Fibroblast of lung (primary cell): ENCODE measurements around the gene NIT2. TPM values are rescaled to one million over a fixed set of nuclear protein-coding genes. Genes with fewer than 3 reads are reported as not detected.
"Not testable (repeated sequence)": the region's sequence is repeated elsewhere in the genome, so short reads cannot be mapped to it uniquely, and the experiment has no call there.

Experiments
- DNase-seq, 2 donors: peaks; one replicate each; pipeline versions ENCODE4 v3.0.0 to v3.0.0-alpha.2; 2010; ENCODE audit warnings: low read depth in 2 of 2
- H2AFZ ChIP-seq: 2 replicates; pipeline ENCODE4 v1.5.1; 2012; ENCODE audit warnings: low read length, control low read depth, inconsistent platforms
- H3K27ac ChIP-seq: 2 replicates; pipeline ENCODE4 v1.5.1; 2011; ENCODE audit warnings: low read length, control low read depth; ENCODE audit not compliant: insufficient read depth
- H3K27me3 ChIP-seq: 2 replicates; pipeline ENCODE4 v1.5.1; 2011; ENCODE audit warnings: mild to moderate bottlenecking, low read length; ENCODE audit not compliant: control insufficient read depth, insufficient read depth
- H3K36me3 ChIP-seq: 2 replicates; pipeline ENCODE4 v1.5.1; 2011; ENCODE audit warnings: low read length; ENCODE audit not compliant: control insufficient read depth, insufficient read depth
- H3K4me1 ChIP-seq: 2 replicates; pipeline ENCODE4 v1.5.1; 2011; ENCODE audit warnings: low read length; ENCODE audit not compliant: control insufficient read depth, insufficient read depth; ENCODE audit errors: extremely low read depth
- H3K4me2 ChIP-seq: 2 replicates; pipeline ENCODE4 v1.5.1; 2011; ENCODE audit warnings: low read length, control low read depth; ENCODE audit not compliant: insufficient read depth; ENCODE audit errors: extremely low read depth
- H3K4me3 ChIP-seq, 4 experiments: fragments of 200-600 bp in 1 of 4; sonication (generic) in 1 of 4; replicated peaks in 1 of 4; 2 replicates each; pipeline ENCODE4 v1.5.1; 2011 to 2016; ENCODE audit warnings: low read length in 4 of 4, low read depth in 3 of 4, mild to moderate bottlenecking in 3 of 4, control low read depth in 2 of 4, inconsistent platforms in 1 of 4, mixed read lengths in 1 of 4; ENCODE audit not compliant: insufficient read depth in 1 of 4; ENCODE audit errors: control extremely low read depth in 1 of 4
- H3K79me2 ChIP-seq: 2 replicates; pipeline ENCODE4 v1.5.1; 2012; ENCODE audit warnings: mild to moderate bottlenecking, low read length, inconsistent platforms; ENCODE audit not compliant: control insufficient read depth, insufficient read depth
- H3K9ac ChIP-seq: 2 replicates; pipeline ENCODE4 v1.5.1; 2011; ENCODE audit warnings: mild to moderate bottlenecking, low read length, control low read depth; ENCODE audit not compliant: insufficient read depth
- H3K9me3 ChIP-seq: 2 replicates; pipeline ENCODE4 v1.5.1; 2012; ENCODE audit warnings: low read depth, low read length; ENCODE audit not compliant: control insufficient read depth, insufficient read depth
- H4K20me1 ChIP-seq: 2 replicates; pipeline ENCODE4 v1.5.1; 2011; ENCODE audit warnings: low read length; ENCODE audit not compliant: control insufficient read depth, insufficient read depth; ENCODE audit errors: extremely low read depth
- CTCF ChIP-seq, 2 donors: IDR thresholded peaks in 1 of 2; conservative IDR thresholded peaks in 1 of 2; 1 replicate in 1 of 2; 2 replicates in 1 of 2; pipeline ENCODE4 v1.5.1; 2011 to 2012; ENCODE audit warnings: low read length in 2 of 2, control low read depth in 1 of 2, inconsistent platforms in 1 of 2, low read depth in 1 of 2, mild to moderate bottlenecking in 1 of 2
- EZH2 ChIP-seq: IDR thresholded peaks from 2 replicates; pipeline ENCODE4 v1.5.1; 2012; ENCODE audit warnings: low read length, control low read depth, mild to moderate bottlenecking; ENCODE audit errors: missing control alignments
- polyA plus RNA-seq, 2 donors: library from polyadenylated mRNA; depleted of rRNA in 1 of 2; stranded (reverse) in 1 of 2; unstranded in 1 of 2; fragments of >200 nt; gene quantifications; 2 replicates each; pipeline ENCODE4 v1.2.1, GENCODE V29; 2011 to 2012; ENCODE audit warnings: missing spikeins in 1 of 2
- total RNA-seq: library from RNA; depleted of rRNA; stranded (reverse); fragments of >200 nt; gene quantifications from 2 replicates; pipeline ENCODE4 v1.2.1, GENCODE V29; 2014

The NIT2 gene
- total and polyA plus RNA-seq, 2 donors (not counting 1 experiment from before 2014, with no cell fraction given): 13.4 to 53.8 TPM

GRCh38 chr3:100333051-100333450 is 1.5 kb upstream of the NIT2 start:
- no peak overlapping the region for H2AFZ ChIP-seq
- H3K27me3 ChIP-seq: no peaks in the 10 kb centered on the region
- H3K79me2 ChIP-seq: peaks cover 3% of the 10 kb centered on the region
- TF ChIP-seq CTCF (conservative IDR thresholded peaks at IDR 0.05 in 1 of 2, IDR thresholded peaks at IDR 0.05 in 1 of 2; ENCODE audit: low read depth in 1 of 2, low read length in 2 of 2) (no peak), EZH2 (no peak)
- peak in 1 of 2 donors; percentile 24 for DNase-seq
- H3K9ac ChIP-seq: no peak overlapping the region
- no peak overlapping the region for H3K4me3 ChIP-seq
- H3K4me2 ChIP-seq: no peak overlapping the region
- no peaks in the 10 kb centered on the region for H3K9me3 ChIP-seq
- H4K20me1 ChIP-seq: no peaks in the 10 kb centered on the region
- no peak overlapping the region for H3K27ac ChIP-seq
- no peaks in the 10 kb centered on the region for H3K36me3 ChIP-seq
- H3K4me1 ChIP-seq: peaks cover 4% of the 10 kb centered on the region

DNA sequence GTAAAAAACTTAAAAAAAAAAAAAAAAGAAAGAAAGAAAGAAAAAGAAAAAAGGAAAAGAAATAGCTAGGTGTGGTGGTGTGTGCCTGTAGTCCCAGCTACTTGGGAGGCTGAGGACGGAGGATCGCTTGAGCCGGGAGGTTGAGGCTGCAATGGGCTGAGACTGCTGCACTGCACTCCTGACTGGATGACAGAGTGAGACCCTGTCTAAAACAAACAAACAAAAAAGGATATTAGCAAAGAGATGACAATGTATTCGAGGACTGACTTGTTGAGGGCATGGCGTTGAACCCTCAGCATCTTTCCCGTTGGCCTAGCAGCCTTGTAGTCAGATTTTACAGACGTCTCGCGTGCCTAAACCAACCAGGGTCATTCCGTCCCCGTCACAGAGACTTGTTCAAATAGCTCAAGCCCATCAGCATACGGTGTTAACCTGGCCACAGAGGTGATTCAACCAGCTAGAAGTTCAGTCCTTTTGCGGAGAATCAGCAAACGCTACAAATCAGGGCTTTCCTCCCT is 528 bp upstream of the NIT2 start:
- peak overlapping the region; percentile 99 for H3K4me2 ChIP-seq
- no peaks in the 10 kb centered on the region for H3K27me3 ChIP-seq
- H3K9me3 ChIP-seq: no peaks in the 10 kb centered on the region
- H2AFZ ChIP-seq: peak overlapping the region; percentile 100
- TF ChIP-seq EZH2: no peak
- no peak for TF ChIP-seq CTCF (conservative IDR thresholded peaks at IDR 0.05 in 1 of 2, IDR thresholded peaks at IDR 0.05 in 1 of 2; ENCODE audit: low read depth in 1 of 2, low read length in 2 of 2)
- peaks cover 3% of the 10 kb centered on the region for H3K79me2 ChIP-seq
- H3K4me1 ChIP-seq: peaks cover 4% of the 10 kb centered on the region
- peak overlapping the region; percentile 43 for H3K9ac ChIP-seq
- DNase-seq: no peak
- peak overlapping the region; percentile 61 to 76 (median 70) for H3K4me3 ChIP-seq
- H3K36me3 ChIP-seq: peaks cover under 1% of the 10 kb centered on the region
- peak overlapping the region; percentile 63 for H3K27ac ChIP-seq
- no peaks in the 10 kb centered on the region for H4K20me1 ChIP-seq

DNA sequence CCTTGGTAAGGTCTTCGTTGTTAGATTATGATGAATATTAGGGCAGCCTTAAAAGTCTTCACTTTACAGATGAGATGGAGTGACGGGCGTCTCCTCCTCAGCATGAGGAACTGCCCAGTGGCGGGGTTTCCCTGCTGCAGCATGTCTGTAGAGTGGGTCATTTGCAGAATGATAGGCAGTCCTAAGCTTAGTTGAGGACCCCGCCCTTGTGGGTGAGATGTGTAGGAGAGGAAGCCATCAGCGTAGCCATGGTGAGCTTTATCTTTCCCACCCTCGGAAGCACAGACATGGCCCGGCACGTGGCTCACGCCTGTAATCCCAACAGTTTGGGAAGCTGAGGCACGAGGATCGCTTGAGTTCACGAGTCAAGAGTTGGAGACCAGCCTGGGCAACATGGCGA is 877 bp downstream of the NIT2 start:
- H2AFZ ChIP-seq: peak overlapping the region; percentile 19
- peaks cover 3% of the 10 kb centered on the region for H3K79me2 ChIP-seq
- H3K9ac ChIP-seq: no peak overlapping the region
- H3K4me3 ChIP-seq: peak overlapping the region; percentile 61 to 79 (median 75)
- no peaks in the 10 kb centered on the region for H4K20me1 ChIP-seq
- TF ChIP-seq EZH2: no peak
- TF ChIP-seq CTCF (conservative IDR thresholded peaks at IDR 0.05 in 1 of 2, IDR thresholded peaks at IDR 0.05 in 1 of 2; ENCODE audit: low read depth in 1 of 2, low read length in 2 of 2): no peak
- DNase-seq: peak in 1 of 2 donors; percentile 3
- H3K27ac ChIP-seq: peak overlapping the region; percentile 31
- peak overlapping the region; percentile 81 for H3K4me2 ChIP-seq
- peaks cover 4% of the 10 kb centered on the region for H3K4me1 ChIP-seq
- H3K9me3 ChIP-seq: no peaks in the 10 kb centered on the region
- H3K36me3 ChIP-seq: peaks cover 2% of the 10 kb centered on the region
- H3K27me3 ChIP-seq: no peaks in the 10 kb centered on the region

DNA sequence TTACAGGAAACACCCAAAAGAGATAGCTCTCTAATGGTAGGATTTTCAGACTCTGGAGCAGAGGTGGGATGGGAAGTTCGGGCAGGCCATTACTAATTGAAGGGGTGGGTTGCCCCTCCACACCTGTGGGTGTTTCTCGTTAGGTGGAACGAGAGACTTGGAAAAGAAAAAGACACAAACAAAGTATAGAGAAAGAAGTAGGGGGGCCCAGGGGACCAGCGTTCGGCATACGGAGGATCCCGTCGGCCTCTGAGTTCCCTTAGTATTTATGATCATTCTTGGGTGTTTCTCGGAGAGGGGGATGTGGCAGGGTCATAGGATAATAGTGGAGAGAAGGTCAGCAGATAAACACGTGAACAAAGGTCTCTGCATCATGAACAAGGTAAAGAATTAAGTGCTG is 1.7 kb downstream of the NIT2 start:
- H3K79me2 ChIP-seq, H4K20me1 ChIP-seq, H2AFZ ChIP-seq, DNase-seq, H3K4me2 ChIP-seq, H3K27ac ChIP-seq, H3K27me3 ChIP-seq, H3K9ac ChIP-seq, H3K4me1 ChIP-seq, H3K36me3 ChIP-seq, H3K9me3 ChIP-seq, H3K4me3 ChIP-seq: not testable (repeated sequence)
